ENCODE measurements around the gene ARL5B.
A peak's percentile ranks its signal among the peaks of the same experiment; 100 is the strongest.

Gene ARL5B

GRCh38 chr10:18675086-18675801 is 16.0 kb downstream of the ARL5B start:
- H3K36me3 Mint-ChIP-seq, result peaks cover 4% of the 10 kb centered on the region
- H3K4me3 Mint-ChIP-seq, result no peak overlapping the region
- peaks cover 4% of the 10 kb centered on the region for H3K4me1 Mint-ChIP-seq (ENCODE audit: low read depth)
- H3K27me3 Mint-ChIP-seq, result no peaks in the 10 kb centered on the region
- H3K9me3 Mint-ChIP-seq (ENCODE audit: low read depth), result no peaks in the 10 kb centered on the region
- no peak overlapping the region for H3K27ac Mint-ChIP-seq

GRCh38 chr10:18680754-18681153 is 21.5 kb downstream of the ARL5B start:
- Mint-ChIP-seq H3K9me3 (ENCODE audit: low read depth) (no peaks in the 10 kb centered on the region), H3K27ac (peak overlapping the region; percentile 51), H3K4me3 (no peak overlapping the region), H3K4me1 (ENCODE audit: low read depth) (peaks cover 22% of the 10 kb centered on the region), H3K27me3 (no peaks in the 10 kb centered on the region), H3K36me3 (peaks cover 2% of the 10 kb centered on the region)

DNA sequence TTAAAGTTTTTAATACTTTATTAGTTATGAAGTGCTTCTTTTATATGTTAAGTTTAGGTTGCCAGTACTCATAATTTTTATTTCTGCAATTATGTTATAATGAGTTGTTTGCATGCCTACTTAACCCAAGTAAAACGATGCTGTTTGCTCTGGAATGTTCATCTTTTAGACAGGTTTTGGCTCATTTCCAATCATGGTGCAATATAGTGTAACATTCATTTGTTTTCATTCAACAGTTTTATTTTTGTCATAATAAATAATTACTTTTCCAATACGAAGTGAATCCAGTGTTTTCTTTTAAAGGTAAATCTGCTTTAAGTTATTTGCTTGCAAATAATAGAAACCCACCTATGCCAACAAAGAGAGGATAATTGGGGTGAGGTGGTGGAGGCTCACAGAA is 22.1 kb downstream of the ARL5B start:
- Mint-ChIP-seq H3K27ac (no peak overlapping the region), H3K27me3 (no peaks in the 10 kb centered on the region), H3K9me3 (ENCODE audit: low read depth) (no peaks in the 10 kb centered on the region), H3K4me3 (no peak overlapping the region), H3K36me3 (peaks cover 2% of the 10 kb centered on the region), H3K4me1 (ENCODE audit: low read depth) (peaks cover 22% of the 10 kb centered on the region)

DNA sequence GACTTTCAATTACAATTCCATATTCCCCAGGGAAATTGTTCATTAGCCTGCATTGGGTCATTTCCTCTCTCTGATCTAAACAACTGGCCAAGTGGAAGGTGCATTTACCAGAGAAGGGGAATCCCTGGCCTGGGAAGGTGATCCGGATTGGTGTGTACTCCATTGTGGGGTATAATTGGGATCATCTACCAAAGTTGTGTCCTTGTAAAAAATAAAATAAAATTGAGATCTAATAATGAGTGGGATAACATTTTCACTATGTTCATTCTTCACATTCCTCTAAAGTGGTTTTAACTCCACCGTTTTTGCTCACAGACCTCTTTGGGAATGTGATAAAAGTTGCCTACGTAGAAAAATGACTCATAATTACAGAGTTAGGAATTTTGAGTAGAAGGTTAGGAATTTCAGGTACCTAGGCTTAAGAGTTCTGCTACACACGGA is 22.8 kb downstream of the ARL5B start:
- H3K4me3 Mint-ChIP-seq, result no peak overlapping the region
- peaks cover 22% of the 10 kb centered on the region for H3K4me1 Mint-ChIP-seq (ENCODE audit: low read depth)
- H3K27ac Mint-ChIP-seq, result no peak overlapping the region
- peaks cover 2% of the 10 kb centered on the region for H3K36me3 Mint-ChIP-seq
- H3K9me3 Mint-ChIP-seq (ENCODE audit: low read depth), result no peaks in the 10 kb centered on the region
- H3K27me3 Mint-ChIP-seq, result no peaks in the 10 kb centered on the region

GRCh38 chr10:18683427-18683826 is 24.2 kb downstream of the ARL5B start:
- H3K4me1 Mint-ChIP-seq (ENCODE audit: low read depth), result peaks cover 22% of the 10 kb centered on the region
- no peaks in the 10 kb centered on the region for H3K9me3 Mint-ChIP-seq (ENCODE audit: low read depth)
- H3K27ac Mint-ChIP-seq, result no peak overlapping the region
- peaks cover 2% of the 10 kb centered on the region for H3K36me3 Mint-ChIP-seq
- no peaks in the 10 kb centered on the region for H3K27me3 Mint-ChIP-seq
- no peak overlapping the region for H3K4me3 Mint-ChIP-seq

DNA sequence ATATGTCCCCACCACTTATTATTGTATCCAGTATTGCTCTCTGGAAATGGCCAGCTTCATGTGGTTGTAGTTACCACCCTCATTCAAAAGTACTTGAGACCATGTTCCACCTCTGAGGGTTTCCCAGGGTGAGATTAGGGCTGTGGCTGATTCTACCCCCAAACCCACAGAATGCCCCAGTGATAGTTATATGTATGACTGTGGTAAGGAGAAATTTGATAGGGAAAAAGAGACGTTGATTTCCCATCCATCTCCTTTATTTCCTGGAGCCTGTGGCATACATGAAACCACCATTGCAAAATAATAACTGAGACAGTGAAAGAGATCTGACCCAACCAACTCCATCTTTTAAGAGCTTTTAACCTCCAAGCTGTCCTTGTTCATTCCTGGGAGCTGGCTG is 25.2 kb downstream of the ARL5B start:
- Mint-ChIP-seq H3K27me3 (peaks cover 2% of the 10 kb centered on the region), H3K27ac (no peak overlapping the region), H3K36me3 (peaks cover 2% of the 10 kb centered on the region), H3K4me3 (no peak overlapping the region), H3K4me1 (ENCODE audit: low read depth) (peaks cover 22% of the 10 kb centered on the region), H3K9me3 (ENCODE audit: low read depth) (no peaks in the 10 kb centered on the region)

DNA sequence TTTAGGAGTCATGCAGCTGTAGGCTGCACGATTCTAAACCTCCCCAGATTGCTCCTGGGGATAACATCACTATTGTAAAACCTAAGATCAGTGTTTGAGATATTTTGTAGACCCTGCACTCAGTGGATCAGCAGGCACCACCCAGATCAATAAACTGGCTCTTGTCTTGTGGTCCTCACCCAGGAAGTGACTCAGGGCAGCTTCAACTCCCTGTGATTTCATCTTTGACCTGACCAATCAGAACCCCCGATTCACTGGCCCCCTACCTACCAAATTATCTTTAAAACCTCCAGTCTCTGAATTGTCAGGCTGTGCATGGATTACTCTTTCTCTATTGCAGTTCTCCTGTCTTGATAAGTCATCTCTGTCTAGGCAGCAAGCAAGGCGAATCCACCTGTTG is 25.7 kb downstream of the ARL5B start:
- Mint-ChIP-seq H3K4me3 (no peak overlapping the region), H3K4me1 (ENCODE audit: low read depth) (peaks cover 22% of the 10 kb centered on the region), H3K27ac (no peak overlapping the region), H3K27me3 (peaks cover 2% of the 10 kb centered on the region), H3K36me3 (peaks cover 2% of the 10 kb centered on the region), H3K9me3 (ENCODE audit: low read depth) (no peaks in the 10 kb centered on the region)

DNA sequence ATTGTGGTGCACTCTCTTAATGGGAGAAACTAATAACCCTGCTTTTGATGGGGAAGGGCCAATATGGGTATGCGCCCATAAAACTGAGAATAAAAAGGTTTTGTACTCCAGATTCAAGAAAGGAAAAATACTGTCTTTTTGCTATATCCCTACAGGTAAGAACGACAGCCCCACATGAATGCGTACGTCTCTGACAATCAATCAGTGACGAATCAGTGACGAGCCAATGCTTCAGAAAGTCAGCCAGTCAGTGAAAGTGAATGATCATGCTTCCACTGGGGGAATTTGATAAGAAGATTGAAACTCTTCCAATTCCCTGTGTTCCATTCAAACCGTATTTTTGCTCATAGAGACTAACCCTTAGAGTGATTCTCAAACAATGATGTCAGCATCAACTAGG is 26.3 kb downstream of the ARL5B start:
- Mint-ChIP-seq H3K27me3 (peaks cover 2% of the 10 kb centered on the region), H3K4me1 (ENCODE audit: low read depth) (peaks cover 22% of the 10 kb centered on the region), H3K27ac (no peak overlapping the region), H3K36me3 (peaks cover 2% of the 10 kb centered on the region), H3K4me3 (no peak overlapping the region), H3K9me3 (ENCODE audit: low read depth) (no peaks in the 10 kb centered on the region)

- Mint-ChIP-seq H3K4me3 (no peak overlapping the region), H3K9me3 (ENCODE audit: low read depth) (no peaks in the 10 kb centered on the region), H3K36me3 (peaks cover 2% of the 10 kb centered on the region), H3K27ac (no peak overlapping the region), H3K4me1 (ENCODE audit: low read depth) (peaks cover 21% of the 10 kb centered on the region), H3K27me3 (peaks cover 2% of the 10 kb centered on the region)
Observed at GRCh38 chr10:18687195-18687594, 28.0 kb downstream of the ARL5B start.

GRCh38 chr10:18687706-18688105 is 28.5 kb downstream of the ARL5B start:
- Mint-ChIP-seq H3K9me3 (ENCODE audit: low read depth) (no peaks in the 10 kb centered on the region), H3K4me1 (ENCODE audit: low read depth) (peaks cover 15% of the 10 kb centered on the region), H3K27ac (no peak overlapping the region)

DNA sequence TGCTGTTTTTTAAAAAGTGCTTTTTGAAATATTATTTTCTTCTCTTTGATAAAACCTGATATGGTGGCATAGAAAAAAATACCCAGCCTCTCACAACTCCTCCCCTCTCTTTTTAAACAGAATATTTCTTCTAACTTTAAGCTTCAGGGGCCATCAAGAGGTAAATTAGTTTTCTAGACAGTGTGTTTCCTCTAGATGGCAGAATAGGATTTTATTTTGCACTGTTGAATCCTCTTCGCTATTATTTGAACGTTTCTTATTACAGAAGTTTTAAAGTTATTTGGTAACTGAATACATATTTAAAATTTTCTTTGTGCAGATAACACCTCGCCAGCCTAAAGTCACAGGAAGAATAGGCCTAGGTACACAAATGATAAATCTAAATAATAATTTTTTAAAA is 30.3 kb downstream of the ARL5B start:
- no peaks in the 10 kb centered on the region for H3K36me3 Mint-ChIP-seq
- H3K9me3 Mint-ChIP-seq (ENCODE audit: low read depth), result no peaks in the 10 kb centered on the region
- H3K4me3 Mint-ChIP-seq, result no peak overlapping the region
- H3K27me3 Mint-ChIP-seq, result peaks cover 2% of the 10 kb centered on the region
- H3K27ac Mint-ChIP-seq, result no peak overlapping the region
- H3K4me1 Mint-ChIP-seq (ENCODE audit: low read depth), result peaks cover 8% of the 10 kb centered on the region

More at GRCh38 chr10:18687706-18688105, 28.5 kb downstream of the ARL5B start:
- H3K27me3 Mint-ChIP-seq, result peaks cover 2% of the 10 kb centered on the region
- H3K36me3 Mint-ChIP-seq, result peaks cover 2% of the 10 kb centered on the region
- H3K4me3 Mint-ChIP-seq, result no peak overlapping the region

GRCh38 chr10:18690541-18690940 is 31.3 kb downstream of the ARL5B start:
- Mint-ChIP-seq H3K27ac (no peak overlapping the region), H3K36me3 (no peaks in the 10 kb centered on the region), H3K27me3 (peaks cover 2% of the 10 kb centered on the region), H3K4me3 (no peak overlapping the region), H3K4me1 (ENCODE audit: low read depth) (no peaks in the 10 kb centered on the region), H3K9me3 (ENCODE audit: low read depth) (no peaks in the 10 kb centered on the region)

DNA sequence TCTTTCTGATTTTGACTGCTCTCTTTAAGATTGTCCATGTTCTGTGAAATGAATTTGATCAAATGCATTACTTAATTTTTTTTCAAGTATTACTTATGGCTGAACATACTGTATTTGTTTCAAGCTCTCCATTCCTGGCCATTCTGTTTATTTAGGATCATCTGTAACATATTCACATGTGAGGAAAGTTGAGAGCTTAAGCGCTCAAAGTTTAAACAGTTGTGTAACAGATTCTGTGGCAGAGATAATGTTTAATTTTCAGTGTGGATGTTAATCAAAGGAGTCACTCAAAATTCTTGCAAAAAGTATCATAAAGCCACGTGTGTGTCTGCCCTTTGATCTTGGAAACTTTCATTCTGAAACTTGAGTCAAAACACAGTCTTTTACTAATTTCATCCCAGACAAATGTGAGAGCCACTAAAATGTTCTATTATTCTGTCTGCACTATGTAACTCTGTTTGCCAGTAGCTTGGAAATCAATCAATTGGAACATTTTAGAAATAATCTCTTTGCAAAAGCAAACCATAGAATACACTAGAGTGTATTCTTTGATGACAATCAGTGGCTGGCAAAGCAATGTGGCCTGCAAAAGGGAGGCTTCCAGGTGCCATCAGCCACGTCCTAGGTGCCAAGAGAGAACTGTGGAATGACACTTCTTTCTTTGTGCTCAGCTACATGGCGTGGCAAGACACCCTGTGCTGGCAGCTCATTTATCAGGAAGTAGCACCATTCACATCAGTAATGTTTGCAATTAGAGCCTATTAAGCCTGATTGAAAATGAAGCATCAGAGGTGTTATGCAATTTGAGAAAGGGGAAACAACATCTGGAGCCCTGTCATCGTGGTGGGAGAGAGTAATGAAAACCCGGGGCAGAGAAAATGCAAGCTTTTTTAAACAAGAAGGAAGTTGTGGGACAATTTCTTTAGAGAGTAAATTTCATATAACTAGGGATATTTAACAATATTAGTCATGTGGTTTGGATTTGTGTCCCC is 40.9 kb downstream of the ARL5B start:
- Mint-ChIP-seq H3K4me1 (ENCODE audit: low read depth) (no peaks in the 10 kb centered on the region), H3K27me3 (no peaks in the 10 kb centered on the region), H3K27ac (no peak overlapping the region), H3K9me3 (ENCODE audit: low read depth) (peaks cover 5% of the 10 kb centered on the region), H3K36me3 (no peaks in the 10 kb centered on the region), H3K4me3 (no peak overlapping the region)

GRCh38 chr10:18703521-18703920 is 44.3 kb downstream of the ARL5B start:
- Mint-ChIP-seq H3K4me3 (no peak overlapping the region), H3K27me3 (peaks cover 2% of the 10 kb centered on the region), H3K4me1 (ENCODE audit: low read depth) (no peaks in the 10 kb centered on the region), H3K36me3 (no peaks in the 10 kb centered on the region), H3K27ac (no peak overlapping the region), H3K9me3 (ENCODE audit: low read depth) (no peaks in the 10 kb centered on the region)

GRCh38 chr10:18710201-18710653 is 51.0 kb downstream of the ARL5B start:
- H3K27me3 Mint-ChIP-seq, result peaks cover 2% of the 10 kb centered on the region
- no peaks in the 10 kb centered on the region for H3K36me3 Mint-ChIP-seq
- H3K9me3 Mint-ChIP-seq (ENCODE audit: low read depth), result no peaks in the 10 kb centered on the region
- H3K4me1 Mint-ChIP-seq (ENCODE audit: low read depth), result no peaks in the 10 kb centered on the region
- no peak overlapping the region for H3K27ac Mint-ChIP-seq
- no peak overlapping the region for H3K4me3 Mint-ChIP-seq
